Activated CD4-positive, alpha-beta T cell treated with anti-CD3 and anti-CD28 coated beads for 1 hour (primary cell): ENCODE results near the gene TMPRSS15.

Experiments
- DNase-seq: peaks from one replicate; pipeline ENCODE4 v3.0.0-alpha.2; 2020

Gene TMPRSS15

DNA sequence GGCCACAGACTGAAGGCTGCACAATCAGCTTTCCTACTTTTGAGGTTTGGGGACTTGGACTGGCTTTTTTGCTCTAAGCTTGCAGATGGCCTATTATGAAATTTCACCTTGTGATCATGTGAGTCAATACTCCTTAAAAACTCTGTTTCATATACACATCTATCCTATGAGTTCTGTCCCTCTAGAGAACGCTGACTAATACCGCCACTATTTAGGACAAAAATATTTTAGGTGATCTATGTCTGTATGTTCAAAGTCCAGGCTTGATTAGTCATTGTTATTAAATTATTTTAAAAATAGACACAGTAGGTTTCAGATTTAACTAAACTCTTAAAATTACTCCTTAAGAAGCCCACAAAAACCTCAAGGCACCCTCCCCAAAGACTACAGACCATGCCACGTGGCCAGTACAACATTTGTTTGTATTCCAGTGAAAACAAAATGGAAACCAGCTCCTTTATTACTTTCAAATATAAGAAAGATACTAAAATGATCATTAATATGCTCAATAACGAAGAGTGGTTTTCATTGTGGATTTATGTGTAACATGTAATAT lies 63.1 kb downstream of the TMPRSS15 start:
- DNase-seq = no peak

DNA sequence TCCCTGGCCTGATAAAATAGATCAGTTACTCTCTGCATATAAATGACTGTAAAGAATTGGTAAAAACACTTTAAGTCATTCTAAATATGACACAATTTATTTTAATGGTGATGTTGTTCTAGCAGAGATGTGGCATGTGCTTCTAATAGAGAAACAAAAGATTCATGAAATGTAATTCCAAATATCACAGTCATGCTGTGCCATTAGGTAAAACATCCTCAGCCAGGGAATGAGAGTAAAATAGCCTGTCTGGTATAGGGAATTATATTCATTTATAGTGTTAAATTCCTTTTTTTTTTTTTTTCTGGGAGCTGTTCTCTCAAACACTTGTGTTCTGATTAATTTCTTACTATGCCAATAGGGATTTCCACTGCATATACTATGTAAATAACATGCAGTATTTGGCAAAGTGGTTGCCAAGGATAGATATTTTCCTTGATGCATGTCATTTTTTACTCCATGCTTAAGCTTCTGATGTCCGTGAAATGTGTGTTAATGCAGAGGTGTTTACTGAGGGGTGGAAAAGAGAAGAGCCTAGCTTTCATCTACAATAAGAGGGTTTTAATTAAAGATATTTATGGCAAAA lies 67.8 kb downstream of the TMPRSS15 start:
- no peak for DNase-seq

DNA sequence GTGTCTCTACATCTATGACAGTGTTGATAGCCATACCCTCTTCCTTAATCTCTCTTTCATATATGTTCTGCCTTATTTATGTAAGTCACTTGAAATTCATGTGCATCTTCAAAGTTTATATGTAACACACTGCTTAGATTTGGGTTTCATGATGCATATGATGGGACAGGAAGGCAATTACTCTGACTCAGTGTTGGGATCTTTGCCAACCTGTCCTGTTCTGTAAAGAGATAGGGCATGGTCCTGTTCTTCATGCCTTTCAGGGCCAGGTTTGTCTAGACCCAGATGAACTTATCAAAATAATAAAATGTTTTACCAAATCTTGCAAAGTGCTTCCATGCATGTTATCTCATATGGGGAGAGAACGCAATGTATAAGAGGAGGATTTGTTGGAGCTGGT lies 69.5 kb downstream of the TMPRSS15 start:
- no peak for DNase-seq

DNA sequence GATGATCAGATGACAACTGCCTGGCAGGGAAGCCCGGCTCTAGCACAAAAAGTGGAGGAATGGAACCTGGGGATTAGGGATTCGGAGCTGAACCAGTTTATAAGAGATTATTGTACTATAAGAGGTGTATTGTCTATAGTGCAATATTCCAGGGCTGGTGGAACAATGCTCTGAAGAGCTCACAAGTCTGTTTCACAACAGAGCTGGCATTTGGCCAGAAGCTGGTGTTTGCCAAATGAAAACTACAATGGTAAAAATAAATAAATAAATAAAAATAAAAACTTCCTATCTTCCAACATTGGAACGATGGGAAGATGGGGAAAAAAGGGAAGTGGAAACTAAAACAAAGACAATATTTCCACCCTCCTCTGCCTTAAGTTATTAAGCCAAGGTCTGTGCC lies 85.4 kb downstream of the TMPRSS15 start:
- no peak for DNase-seq

DNA sequence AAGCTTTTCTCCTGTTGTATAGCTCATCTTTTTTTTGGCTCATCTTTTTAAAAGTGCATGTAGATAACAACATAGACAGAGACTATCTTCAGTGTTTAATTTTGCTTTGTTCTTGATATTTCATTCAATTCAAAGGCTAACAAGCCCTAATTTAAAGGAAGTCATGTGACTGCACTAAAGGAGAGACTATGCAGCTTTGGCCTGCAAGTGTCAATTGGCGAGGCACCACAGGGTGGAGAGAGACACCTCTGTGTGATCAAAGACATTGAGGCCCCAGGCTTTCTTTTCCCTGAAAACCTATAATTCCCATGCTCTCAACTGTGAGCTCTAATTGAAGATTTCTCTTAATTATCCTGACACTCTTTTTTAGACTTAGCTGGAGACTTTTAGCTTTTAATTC lies 105.4 kb downstream of the TMPRSS15 start:
- no peak for DNase-seq

DNA sequence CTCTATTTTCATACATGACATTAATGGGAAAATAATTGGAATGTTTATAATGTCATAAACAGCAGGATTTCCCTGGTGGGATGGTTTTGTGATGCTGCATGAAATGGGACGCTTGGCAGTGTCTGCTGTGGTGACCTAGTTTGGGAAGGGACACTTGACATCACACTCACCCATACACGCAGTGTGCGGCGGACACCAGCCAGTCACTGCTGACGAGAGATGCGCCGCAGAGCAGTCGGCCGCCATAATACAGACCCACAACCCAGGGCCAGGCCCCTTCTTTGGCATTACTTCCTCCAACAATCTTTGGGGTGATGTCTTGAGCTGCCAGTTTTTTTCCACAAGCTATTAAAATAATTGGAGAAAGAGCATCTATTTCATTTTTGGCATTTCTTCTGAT lies 109.5 kb downstream of the TMPRSS15 start:
- no peak for DNase-seq

DNA sequence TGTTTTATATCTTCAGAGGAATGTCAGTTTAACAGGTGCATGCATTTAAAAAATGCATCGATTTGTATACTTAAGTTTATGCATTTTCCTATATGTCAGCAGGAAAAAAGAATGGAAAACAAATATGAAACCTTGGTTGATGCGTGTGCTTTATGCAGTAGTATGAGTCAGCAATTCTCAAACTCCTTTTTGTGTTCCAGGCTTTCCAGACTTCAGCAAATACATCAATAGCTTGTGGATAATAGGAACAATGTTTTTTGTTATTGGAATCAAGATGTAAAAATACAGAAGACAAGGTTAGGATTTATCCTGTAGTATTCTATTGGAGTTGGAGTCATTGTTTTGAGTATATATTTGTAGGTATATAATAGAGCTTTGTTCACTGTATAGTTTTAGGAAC lies 113.7 kb downstream of the TMPRSS15 start:
- DNase-seq = no peak

DNA sequence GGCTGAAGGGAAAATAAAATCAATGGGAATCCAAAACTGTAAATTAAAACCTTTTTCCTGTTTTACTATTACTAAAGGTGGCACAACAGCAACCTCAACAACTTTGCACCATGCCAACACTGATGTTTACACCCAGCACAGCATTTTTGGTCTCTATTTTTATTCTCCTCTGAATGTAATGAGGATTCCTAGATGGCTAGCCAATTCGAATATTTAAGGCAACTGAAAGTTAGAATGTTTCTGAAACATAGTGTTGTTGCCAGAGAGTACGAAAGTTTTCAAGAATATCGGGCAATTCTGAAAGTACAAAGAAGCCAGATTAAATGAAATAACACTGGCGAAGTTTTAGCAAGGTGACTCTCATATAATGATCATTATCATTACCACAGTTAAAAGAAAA lies 118.2 kb downstream of the TMPRSS15 start:
- no peak for DNase-seq

DNA sequence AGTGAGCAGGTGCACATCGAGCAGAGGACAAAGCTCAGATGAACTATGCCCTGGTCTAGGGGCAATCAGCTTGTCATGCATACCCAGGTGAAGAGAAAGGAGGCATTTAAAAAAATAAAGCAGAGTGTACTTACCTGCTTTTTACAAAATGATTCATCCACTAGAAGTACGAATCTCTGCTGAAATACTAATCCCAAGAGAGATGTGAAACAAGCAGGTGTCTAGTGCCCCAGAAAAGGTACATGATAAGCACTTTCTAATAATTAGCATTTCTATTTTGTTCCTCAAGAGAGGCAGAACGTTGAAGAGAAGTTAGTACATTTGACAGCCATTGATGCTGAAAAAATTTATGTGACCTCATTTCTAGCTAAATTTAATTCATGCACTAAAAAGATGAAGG lies 127.8 kb downstream of the TMPRSS15 start:
- no peak for DNase-seq

DNA sequence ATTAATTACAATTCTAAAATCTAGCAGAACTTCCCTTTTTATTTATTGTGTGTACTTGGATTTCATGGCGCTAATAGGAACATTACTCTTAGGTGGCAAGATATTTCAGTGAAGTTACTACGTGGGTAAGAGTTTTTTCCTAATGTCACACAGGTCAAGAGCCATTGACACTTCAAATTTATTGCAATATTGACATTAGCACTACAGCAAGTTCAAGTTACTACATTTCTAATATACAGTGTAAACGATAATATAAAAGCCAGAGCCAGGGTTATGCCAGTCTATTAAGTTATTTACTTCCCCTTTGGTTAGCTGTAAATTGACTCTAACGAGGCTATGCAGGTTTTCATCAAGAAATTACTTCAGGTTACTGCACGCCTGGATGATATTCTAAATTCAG lies 129.2 kb downstream of the TMPRSS15 start:
- DNase-seq = no peak

DNA sequence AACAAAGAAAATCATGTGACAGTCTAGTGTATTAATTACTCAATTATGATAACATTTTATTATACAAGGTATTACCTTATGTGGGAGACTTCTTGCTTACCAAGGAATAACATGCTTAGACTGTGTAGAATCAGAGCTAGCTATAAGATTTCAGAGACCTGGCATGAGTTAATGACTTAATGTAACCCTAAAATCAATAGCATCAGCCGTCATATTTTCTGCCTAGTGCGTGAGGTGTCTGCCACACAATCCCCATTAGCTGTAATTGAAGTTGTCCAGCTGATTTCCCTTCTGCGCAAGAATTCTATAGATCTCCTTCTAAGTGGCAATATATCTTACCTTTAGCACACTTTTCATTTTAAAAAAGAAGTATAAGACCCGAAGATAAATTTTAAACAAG lies 130.2 kb downstream of the TMPRSS15 start:
- DNase-seq = no peak

DNA sequence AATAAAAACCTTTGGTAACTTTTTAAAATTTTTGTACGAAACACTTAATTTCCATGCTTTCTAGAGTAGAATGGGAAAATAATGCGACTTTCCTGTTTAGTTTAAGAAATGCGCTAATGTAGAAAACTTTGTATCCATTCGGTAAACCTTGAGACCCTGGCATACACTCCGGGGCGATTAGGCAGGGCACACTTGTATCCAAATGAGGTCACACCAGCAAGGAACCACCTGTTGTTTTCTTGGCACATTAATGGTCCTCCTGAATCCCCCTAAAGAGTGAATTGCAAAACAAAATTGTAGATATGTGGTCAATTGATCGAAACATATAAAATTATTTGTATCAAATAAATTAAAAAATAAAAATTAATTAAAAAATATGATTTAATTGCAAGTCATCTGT lies 133.7 kb downstream of the TMPRSS15 start:
- no peak for DNase-seq

DNA sequence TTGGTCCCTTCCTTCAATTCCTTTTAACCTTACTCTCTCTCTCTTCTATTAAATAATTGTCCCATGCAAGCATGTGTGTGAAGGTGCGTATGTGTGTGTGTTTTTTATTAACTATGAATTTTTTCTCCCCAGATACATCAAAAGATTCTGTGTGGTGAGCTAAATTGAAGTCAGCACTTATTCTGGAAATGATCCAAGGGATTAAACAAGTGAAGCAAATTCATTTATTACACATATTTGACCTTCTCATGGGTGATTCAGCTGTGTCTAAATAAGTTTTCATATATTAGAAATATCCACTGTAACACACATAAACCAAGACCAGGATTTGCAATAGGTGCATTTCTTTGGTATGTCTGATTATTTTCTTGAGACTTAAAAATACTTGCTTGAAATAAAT lies 134.7 kb downstream of the TMPRSS15 start:
- no peak for DNase-seq

DNA sequence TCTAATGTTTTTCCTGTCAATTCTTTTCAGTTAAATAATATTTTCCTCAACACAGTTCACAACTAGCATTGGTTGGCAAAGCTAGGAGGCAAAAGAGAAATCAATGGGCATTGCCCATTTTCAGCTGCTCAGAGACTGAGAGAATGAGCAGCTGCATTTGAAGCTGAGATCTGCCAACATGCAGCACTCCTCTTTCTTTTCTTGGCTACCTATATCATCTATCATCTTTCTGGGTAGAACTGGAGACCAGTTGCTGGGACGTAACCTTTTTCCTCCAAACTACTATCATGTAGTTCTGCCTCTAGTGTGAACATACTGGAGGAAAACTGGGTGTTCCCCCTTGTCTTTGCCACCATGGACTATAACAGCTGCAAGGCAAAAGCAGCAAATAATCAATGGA lies 136.1 kb downstream of the TMPRSS15 start:
- DNase-seq = no peak

DNA sequence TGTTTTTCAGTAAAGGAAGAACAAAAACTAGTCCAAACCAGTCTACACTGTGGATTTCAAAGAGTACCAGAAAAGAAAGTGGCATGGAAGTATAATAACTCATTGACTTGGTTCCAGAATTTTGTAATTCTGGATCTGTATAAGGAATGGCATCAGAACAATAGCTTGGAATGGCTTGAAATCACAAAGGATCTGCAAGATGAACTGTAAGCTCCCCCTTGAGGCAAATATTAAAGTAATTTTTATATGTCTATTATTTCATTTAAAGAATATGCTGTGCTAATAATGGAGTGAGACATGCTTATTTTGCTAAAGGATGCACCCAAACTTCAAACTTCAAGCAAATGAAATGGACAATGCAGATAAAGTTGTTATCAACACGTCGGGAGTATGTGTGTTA lies 137.6 kb downstream of the TMPRSS15 start:
- no peak for DNase-seq

DNA sequence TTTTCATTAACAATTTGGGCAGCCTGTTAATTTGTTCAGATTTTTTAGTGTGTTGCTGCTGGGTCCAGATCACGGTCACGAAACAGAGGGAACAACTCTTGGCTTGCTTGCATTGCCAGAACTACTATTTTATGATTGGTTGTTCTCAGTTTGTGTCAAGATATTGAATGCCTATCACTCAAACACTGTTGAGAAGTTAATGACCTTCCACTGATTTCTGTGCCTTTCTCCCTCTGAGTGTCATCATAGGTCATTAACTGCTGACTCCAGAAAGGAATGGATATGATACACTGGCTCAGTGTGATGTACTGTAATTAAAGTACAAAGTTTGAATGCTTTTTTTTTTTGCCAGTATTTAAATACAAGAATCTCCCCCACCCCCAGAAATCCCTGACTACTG lies 149.8 kb downstream of the TMPRSS15 start:
- no peak for DNase-seq

DNA sequence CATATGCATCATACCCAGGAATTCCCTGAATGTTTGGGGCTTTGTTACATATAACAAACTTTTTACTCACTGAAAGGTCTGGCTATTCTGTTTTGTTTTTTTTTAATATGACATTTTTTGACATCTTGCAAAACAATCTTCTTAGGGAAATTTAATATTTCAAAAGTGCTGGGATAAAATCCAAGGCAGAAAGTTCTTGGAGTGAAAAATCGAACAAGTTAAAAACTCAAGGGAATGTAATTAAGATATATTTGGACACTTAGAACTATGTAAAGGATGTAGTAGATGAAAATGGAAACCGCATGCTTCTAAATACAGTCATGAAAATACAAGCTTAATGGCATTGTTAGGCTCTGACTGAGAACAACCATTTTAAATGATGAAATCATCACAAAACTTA lies 150.4 kb downstream of the TMPRSS15 start:
- no peak for DNase-seq

DNA sequence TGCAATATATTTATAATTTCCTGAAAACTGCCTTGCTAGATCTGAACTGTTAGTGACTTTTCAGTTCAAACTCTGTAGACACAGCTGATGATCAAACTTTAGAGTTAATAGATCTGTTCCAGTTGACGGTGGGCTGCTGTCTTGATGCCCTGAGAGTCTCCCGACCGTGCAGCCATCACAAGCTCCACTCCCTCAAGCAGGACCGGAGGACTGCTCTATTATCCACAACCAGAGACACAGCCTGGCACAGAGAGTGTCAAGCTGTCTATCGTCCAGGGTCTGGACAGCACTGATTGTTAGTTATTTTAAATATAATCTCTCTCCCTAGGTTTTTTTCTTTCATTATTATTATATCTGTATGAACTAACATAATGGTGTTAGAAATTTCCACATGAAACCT lies 150.9 kb downstream of the TMPRSS15 start:
- DNase-seq = no peak

DNA sequence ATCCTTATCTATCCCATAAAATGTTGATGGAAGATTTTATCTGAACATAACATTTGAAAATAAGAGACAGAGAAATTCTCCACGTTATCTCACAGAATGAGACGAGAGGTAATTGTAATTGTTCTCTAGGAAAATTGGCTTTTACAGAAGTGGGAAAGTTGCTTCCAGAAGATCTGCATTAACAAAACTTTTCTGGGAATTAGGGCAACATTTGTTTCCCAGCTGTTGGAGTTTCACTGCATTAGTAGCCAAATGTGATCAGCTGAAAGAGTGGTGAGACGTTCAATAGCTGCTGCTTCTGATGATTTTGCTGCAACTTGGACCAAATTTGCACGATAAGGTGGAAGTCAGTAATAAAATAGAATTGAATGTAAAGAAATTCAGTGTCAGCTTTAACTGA lies 151.3 kb downstream of the TMPRSS15 start:
- no peak for DNase-seq

DNA sequence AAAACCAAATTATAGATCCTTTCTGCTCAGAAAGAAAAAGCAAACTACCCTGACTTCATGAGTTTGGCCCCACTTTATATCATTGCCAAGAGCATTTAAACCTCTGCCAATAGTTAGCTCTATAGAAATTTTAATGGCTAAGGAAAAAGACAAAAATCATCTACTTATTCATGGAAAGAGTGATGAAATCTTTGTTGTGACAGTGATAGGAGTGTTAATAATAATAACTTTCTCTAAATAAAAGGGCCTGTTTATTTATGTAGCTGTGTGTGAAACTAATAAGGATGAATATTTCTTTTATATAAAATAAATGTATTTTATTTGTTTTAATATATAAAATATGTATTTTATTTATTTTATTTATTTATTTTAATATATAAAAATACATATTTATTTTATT lies 152.5 kb downstream of the TMPRSS15 start:
- DNase-seq = no peak

DNA sequence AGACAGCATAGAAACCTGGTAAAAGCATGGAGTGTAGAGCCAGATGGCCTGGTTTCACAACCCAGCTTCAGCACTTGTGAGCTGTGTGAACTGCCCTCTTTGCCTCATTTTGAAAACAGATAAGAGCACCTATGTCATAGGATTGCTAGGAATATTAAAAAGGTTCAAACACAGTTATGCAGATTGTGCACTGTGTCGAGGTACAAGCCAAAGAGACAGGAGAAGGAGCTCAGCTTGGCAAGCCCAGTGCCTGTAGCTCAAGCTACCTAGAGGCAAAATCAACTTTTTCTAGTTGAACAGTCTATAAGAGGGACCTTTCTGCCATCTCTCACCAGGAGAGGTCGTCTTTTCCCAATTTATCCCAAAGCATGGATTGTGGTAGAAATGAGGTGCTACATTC lies 153.9 kb downstream of the TMPRSS15 start:
- DNase-seq = no peak

DNA sequence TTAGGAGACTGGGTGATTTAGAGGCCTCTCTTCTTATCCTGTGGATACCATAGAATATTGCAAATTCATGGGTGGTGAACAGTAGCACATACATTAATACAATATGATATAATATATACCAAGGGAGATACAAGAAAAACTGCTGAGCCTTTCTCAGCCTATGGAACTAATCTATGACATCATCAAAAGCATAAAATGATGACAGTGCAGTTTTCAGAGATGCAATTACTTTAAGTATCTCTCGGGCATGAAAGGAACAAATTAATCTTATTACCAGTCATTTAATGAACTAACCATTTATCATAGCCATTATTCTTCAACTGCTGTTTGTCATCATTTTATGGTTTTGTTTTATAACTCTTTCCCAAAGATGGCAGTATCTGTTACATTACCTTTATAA lies 155.4 kb downstream of the TMPRSS15 start:
- no peak for DNase-seq

DNA sequence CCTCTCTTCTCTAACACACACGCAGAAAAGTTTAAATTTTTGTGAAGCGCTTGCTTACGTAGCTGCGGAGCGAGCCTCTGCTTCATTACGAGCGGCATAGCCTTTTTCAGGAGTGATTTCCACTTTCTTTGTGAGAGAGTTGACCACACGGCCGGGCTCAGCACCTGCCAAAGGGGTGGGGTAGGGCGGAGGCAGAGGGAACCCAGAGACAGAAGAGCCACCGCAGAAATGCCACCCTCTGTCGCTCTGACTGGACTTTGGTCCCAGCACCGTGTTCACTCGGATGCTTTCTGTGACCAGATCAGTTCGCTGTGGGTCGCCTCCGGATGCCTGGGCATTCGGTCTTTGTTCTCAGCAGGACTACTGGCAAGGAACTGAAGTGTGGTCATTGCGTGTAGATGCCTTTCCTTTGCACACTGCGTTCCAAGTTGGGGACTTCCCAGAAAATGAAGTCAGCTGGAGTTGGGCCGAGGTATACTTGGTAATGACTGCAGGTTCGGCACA lies 158.1 kb downstream of the TMPRSS15 start:
- DNase-seq = no peak

DNA sequence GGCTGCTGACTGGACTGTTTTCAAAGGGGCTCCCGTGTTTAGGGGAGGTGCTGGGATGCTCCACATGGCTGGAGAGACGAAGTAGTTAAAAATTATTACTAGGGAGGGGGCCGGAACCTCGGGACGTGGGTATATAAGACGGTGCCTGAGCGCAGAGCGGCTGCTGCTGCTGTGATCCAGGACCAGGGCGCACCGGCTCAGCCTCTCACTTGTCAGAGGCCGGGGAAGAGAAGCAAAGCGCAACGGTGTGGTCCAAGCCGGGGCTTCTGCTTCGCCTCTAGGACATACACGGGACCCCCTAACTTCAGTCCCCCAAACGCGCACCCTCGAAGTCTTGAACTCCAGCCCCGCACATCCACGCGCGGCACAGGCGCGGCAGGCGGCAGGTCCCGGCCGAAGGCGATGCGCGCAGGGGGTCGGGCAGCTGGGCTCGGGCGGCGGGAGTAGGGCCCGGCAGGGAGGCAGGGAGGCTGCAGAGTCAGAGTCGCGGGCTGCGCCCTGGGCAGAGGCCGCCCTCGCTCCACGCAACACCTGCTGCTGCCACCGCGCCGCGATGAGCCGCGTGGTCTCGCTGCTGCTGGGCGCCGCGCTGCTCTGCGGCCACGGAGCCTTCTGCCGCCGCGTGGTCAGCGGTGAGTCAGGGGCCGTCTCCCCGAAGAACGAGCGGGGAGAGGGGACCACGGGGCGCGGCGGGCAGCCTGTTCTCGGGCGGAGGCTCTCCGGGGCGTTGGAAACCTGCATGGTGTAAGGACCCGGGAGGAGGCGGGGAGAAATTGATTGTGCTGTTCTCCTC lies 158.7 kb downstream of the TMPRSS15 start, which contains the start of gene CHODL:
CHODL (plus strand) TSS at position 163 of the 793 bp plus-strand sequence; CDS start at position 554, 391 bp downstream.
- no peak for DNase-seq
